Measurements from ENCODE around the gene XNDC1N.
"Not testable (repeated sequence)": the region's sequence is repeated elsewhere in the genome, so short reads cannot be mapped to it uniquely, and the experiment has no call there.

The XNDC1N gene

GRCh38 chr11:71934213-71934612, 5.8 kb upstream of the XNDC1N start:
- DNase-seq: peak; percentile 8
- in situ Hi-C loops (cut with MboI; ENCODE audit: low pct_unique_long_range_greater_than_20kb, low sequenced_read_pairs): no loop called here

DNA sequence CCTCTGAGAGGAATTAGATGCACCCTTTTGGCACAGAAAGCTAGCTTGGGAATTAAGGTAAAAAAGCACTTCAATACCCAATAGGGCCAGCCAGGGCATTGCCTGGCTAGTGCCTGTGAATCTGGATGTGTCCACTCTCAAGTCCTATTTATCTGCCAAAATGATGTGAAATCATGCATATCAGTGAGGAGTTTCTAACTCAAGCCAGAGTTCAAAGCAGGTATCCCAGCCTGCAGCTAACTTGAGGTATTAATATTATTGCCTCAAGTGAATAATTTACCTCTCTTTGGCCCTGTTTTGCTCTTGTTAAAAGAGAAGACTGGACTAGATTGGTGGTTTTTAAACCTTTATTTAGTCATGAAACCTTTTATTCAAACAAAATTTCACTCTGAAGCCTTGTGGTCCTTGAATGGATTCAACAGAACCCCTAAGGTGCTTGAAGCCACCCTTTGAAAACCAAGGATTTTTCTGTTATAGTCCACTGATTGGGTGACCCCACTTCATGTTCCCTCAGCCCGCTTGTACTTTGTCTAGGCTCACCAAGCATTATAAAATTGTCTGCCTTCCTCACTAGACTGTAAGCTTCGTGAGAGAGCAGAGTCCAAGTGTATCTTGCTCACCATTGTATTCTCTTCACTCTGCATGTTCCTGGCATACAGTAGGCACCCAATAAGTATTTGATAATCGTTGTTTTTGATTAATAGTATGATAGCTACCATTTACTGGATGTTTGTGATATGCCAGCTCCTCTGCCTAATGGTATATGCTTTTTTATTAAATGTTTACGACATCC, 4.9 kb upstream of the XNDC1N start:
- in situ Hi-C loops (cut with MboI; ENCODE audit: low pct_unique_long_range_greater_than_20kb, low sequenced_read_pairs): no loop called here
- no peak for DNase-seq

GRCh38 chr11:71931245-71931602, 2.8 kb upstream of the XNDC1N start:
- in situ Hi-C loops (cut with MboI; ENCODE audit: low pct_unique_long_range_greater_than_20kb, low sequenced_read_pairs): no loop called here

GRCh38 chr11:71930556-71931244, 2.3 kb upstream of the XNDC1N start:
- in situ Hi-C loops (cut with MboI; ENCODE audit: low pct_unique_long_range_greater_than_20kb, low sequenced_read_pairs): no loop called here
- DNase-seq: no peak

More at GRCh38 chr11:71931245-71931602, 2.8 kb upstream of the XNDC1N start:
- DNase-seq: no peak

DNA sequence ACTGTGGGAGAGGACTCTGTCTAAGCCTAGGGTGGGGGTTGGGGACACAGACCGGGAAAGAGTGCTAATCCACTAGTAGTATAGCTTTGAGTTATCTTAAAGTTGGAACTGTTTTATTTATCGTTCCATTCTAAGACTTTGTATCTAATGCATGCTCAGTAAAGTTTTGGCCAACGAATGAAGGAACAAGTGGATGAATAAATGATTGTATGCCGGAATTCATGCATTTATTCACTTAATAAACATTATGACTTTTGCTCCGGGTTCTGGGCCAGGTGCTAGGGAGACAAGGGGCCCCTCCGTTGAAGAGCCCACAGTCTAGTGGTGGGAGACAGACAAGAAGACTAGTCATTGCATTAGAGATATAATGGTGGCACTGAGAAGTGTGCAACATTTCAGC, 1.1 kb upstream of the XNDC1N start:
- in situ Hi-C loops (cut with MboI; ENCODE audit: low pct_unique_long_range_greater_than_20kb, low sequenced_read_pairs): no loop called here
- no peak for DNase-seq

GRCh38 chr11:71928737-71929443, 496 bp upstream of the XNDC1N start, which contains the start of gene RNF121:
TSS of gene RNF121 (plus strand) at chr11:71929046. CDS start at chr11:71929062, 16 bp downstream.
- peak; percentile 97 for DNase-seq
- in situ Hi-C loops (cut with MboI; ENCODE audit: low pct_unique_long_range_greater_than_20kb, low sequenced_read_pairs): no loop called here

DNA sequence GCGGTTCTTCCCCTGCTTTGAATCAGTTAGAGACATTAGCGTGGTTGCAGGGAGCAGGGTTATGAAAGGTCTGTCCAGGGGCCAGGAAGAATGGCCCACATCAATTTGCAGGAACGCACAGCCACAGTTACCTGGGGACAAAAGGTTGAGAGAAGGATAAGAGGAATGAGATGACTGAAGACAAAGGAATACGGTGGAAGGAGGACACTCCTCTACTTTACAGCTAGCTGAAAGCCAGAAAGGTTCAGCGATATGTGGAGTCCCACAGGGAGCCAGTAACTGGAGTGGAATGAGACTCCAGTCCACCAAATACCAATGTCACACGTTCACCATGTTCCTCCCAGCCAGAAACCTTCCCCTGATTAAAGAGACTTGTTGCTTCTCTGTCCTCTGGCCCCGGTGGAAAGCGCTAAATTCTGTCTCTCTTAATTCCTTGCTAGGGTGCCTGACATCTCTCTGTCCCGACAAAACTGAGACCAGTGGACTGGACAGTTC, 10.7 kb downstream of the XNDC1N start:
- DNase-seq: no peak
- in situ Hi-C loops (cut with MboI; ENCODE audit: low pct_unique_long_range_greater_than_20kb, low sequenced_read_pairs): no loop called here

- no peak for DNase-seq
- in situ Hi-C loops (cut with MboI; ENCODE audit: low pct_unique_long_range_greater_than_20kb, low sequenced_read_pairs): no loop called here
Measured at GRCh38 chr11:71914617-71915189, 13.7 kb downstream of the XNDC1N start.

- in situ Hi-C loops (cut with MboI; ENCODE audit: low pct_unique_long_range_greater_than_20kb, low sequenced_read_pairs): no loop called here
- DNase-seq: no peak
Measured at GRCh38 chr11:71913756-71914526, 14.5 kb downstream of the XNDC1N start.

- DNase-seq; in situ Hi-C loops (cut with MboI; ENCODE audit: low pct_unique_long_range_greater_than_20kb, low sequenced_read_pairs): not testable (repeated sequence)
Measured at GRCh38 chr11:71911986-71912340, 16.4 kb downstream of the XNDC1N start.

GRCh38 chr11:71911321-71911985, 16.9 kb downstream of the XNDC1N start:
- in situ Hi-C loops (cut with MboI; ENCODE audit: low pct_unique_long_range_greater_than_20kb, low sequenced_read_pairs); DNase-seq: not testable (repeated sequence)

DNA sequence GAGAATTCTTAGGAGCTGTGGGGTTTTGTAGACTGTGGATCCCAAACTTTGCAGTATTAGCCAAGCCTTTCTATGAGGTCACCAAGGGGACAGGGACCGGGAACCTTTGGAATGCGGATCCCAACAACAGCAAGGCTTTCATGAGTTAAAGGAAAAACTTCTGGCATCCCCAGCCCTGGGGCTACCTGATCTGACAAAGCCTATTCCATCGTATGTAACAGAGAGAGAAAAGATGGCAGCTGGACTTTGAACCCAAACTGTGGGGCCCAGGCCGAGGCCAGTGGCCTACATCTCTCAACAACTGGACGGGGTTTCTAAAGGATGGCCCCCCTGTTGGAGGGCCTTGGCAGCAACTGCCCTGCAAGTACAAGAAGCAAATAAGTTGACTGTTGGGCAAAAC, 17.6 kb downstream of the XNDC1N start:
- DNase-seq; in situ Hi-C loops (cut with MboI; ENCODE audit: low pct_unique_long_range_greater_than_20kb, low sequenced_read_pairs): not testable (repeated sequence)

DNA sequence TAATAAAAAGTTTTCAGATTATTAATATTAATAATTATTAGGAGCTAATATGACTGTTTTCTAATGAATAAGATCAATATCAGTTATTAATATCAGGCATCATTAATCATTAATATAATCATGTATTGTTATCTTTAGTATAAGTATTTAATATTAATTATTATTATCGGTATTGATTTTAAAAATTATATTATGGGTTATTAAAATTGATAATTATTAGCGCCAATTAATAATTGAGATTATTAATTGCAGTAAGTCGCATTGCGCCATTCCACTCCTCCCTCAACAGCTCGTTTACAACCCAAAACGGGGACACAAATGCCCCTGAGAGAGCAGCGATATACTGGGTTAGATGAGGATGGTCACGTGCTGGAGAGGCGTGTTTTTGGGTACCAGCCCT, 20.2 kb downstream of the XNDC1N start:
- no peak for DNase-seq
- in situ Hi-C loops (cut with MboI; ENCODE audit: low pct_unique_long_range_greater_than_20kb, low sequenced_read_pairs): no loop called here

GRCh38 chr11:71901137-71901536, 27.3 kb downstream of the XNDC1N start:
- DNase-seq; in situ Hi-C loops (cut with MboI; ENCODE audit: low pct_unique_long_range_greater_than_20kb, low sequenced_read_pairs): not testable (repeated sequence)

DNA sequence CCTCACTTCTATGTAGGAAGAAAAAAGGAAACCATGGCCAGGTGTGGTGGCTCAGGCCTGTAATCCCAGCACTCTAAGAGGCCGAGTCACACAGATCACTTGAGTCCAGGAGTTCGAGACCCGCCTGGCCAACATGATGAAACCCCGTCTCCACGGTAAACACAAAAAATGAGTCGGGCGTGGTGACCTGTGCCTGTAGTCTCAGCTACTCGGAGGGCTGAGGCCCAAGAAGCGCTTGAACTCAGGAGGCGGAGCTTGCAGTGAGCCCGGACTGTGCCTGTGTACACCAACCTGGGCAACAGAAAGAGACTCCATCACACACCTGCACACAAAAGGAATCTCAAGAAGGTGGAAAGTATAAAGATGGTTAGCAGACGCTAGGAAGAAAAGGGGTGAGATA, 32.4 kb downstream of the XNDC1N start:
- DNase-seq: no peak
- in situ Hi-C loops (cut with MboI; ENCODE audit: low pct_unique_long_range_greater_than_20kb, low sequenced_read_pairs): no loop called here

GRCh38 chr11:71889181-71889872, 39.1 kb downstream of the XNDC1N start:
- in situ Hi-C loops (cut with MboI; ENCODE audit: low pct_unique_long_range_greater_than_20kb, low sequenced_read_pairs); DNase-seq: not testable (repeated sequence)

DNA sequence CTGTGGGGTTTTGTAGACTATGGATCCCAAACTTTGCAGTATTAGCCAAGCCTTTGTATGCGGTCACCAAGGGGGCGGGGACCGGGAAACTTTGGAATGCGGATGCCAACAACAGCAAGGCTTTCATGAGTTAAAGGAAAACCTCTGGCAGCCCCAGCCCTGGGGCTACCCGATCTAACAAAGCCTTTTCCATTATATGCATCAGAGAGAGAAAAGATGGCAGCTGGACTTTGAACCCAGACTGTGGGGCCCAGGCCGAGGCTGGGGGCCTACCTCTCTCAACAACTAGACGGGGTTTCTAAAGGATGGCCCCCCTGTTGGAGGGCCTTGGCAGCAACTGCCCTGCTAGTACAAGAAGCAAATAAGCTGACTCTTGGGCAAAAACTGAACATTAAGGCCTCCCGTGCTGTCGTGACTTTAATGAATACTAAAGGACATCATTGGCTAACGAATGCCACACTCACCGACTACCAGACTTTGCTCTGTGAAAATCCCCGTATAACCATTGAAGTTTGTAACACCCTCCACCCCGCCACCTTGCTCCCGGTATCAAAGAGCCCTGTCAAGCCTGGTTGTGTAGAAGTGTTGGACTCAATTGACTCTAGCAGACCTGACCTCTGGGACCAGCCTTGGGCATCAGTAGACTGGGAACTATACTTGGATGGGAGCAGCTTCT, 39.9 kb downstream of the XNDC1N start:
- in situ Hi-C loops (cut with MboI; ENCODE audit: low pct_unique_long_range_greater_than_20kb, low sequenced_read_pairs); DNase-seq: not testable (repeated sequence)
